SK-N-MC (cell line): ENCODE measurements around the gene WNT7A.

ENCODE experiments used
- EZH2 ChIP-seq: fragments of 200-600 bp; sonication (generic); IDR thresholded peaks from one replicate; pipeline ENCODE4 v1.6.1; 2017; ENCODE audit warnings: antibody characterized with exemption
- FOXP2 ChIP-seq: optimal IDR thresholded peaks from 2 replicates; pipeline ENCODE3; 2011; ENCODE audit warnings: mild to moderate bottlenecking, moderate library complexity; ENCODE audit not compliant: insufficient read depth; ENCODE audit errors: extremely low read length, control extremely low read depth
- POLR2AphosphoS5 ChIP-seq: IDR thresholded peaks from 2 replicates; pipeline ENCODE4 v1.6.1; 2012; ENCODE audit warnings: mild to moderate bottlenecking, low read depth, low read length, borderline replicate concordance

GRCh38 chr3:13860001-13860400, 19.9 kb downstream of the WNT7A start:
- TF ChIP-seq EZH2 (no peak), POLR2AphosphoS5 (no peak), FOXP2 (no peak)
